ENCODE measurements around the gene STIM2. TPM values are rescaled to one million over a fixed set of nuclear protein-coding genes. Genes with fewer than 3 reads are reported as not detected.
"Not testable (repeated sequence)": the region's sequence is repeated elsewhere in the genome, so short reads cannot be mapped to it uniquely, and the experiment has no call there.

Gene STIM2
- total RNA-seq (2021; ENCODE audit: unreplicated experiment) (23.9 TPM), Bru-seq, nascent RNA (percentile 71 among the genes with signal in this experiment), BruChase-seq, experiment 1, labeled RNA remaining after a 2-hour chase (percentile 59 among the genes with signal in this experiment), BruChase-seq, experiment 2, labeled RNA remaining after a 6-hour chase (percentile 58 among the genes with signal in this experiment)
- polyA plus RNA-seq (2012; ENCODE audit: insufficient read length), result 18.4 TPM
- long read RNA-seq, full-length matches to known transcripts, result 8 of 28 reads
- long read RNA-seq, partial matches to known transcripts, result 8 of 28 reads
- long read RNA-seq, other reads (novel, unspliced or antisense), result 12 of 28 reads

DNA sequence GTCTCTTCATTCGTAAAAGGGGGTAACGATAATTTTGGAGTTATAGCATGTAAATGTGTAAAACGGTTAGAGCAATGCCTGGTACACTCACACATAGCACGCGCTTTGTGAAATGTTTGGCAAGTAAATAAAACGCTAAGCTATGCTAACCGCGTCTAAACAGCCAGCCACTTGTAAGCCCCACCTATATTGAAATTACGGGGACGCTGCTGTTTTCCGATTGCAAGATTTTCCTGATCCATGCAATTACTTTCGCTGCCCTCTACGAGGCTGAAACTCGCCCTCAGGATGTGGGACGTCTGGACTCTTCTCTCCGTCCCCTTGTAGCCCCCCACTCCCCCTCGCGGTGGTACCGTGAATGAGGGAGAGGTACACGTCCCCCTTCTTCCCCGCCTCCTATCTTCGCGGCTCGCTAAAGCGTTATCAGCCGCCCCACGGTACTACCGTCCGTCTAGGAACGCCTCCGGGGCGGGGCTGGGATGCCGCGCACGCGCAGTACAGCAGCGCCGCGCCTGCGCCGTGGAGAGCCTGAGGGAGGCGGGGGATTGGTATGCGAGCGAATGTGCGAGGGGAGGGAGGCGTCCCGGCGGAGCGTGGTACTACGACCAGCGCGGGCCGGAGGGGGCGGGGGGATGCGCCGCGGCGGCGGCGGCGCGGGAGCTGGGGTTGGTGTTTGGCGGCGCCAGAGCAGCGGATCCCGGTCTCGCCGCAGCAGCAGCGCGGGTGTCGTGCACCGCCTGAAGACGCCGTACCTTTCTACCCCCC, at the start of gene STIM2:
Gene STIM2, plus strand, starts transcription at position 685 of the 765 bp plus-strand sequence.
- TF ChIP-seq, protein P1, sequence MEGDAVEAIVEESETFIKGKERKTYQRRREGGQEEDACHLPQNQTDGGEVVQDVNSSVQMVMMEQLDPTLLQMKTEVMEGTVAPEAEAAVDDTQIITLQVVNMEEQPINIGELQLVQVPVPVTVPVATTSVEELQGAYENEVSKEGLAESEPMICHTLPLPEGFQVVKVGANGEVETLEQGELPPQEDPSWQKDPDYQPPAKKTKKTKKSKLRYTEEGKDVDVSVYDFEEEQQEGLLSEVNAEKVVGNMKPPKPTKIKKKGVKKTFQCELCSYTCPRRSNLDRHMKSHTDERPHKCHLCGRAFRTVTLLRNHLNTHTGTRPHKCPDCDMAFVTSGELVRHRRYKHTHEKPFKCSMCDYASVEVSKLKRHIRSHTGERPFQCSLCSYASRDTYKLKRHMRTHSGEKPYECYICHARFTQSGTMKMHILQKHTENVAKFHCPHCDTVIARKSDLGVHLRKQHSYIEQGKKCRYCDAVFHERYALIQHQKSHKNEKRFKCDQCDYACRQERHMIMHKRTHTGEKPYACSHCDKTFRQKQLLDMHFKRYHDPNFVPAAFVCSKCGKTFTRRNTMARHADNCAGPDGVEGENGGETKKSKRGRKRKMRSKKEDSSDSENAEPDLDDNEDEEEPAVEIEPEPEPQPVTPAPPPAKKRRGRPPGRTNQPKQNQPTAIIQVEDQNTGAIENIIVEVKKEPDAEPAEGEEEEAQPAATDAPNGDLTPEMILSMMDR (IDR thresholded peaks at IDR 0.05), result peak; percentile 31; the same call in 1 of the 2 replicates
- peak; percentile 90 for TF ChIP-seq POLR2AphosphoS5 (IDR thresholded peaks at IDR 0.05; ENCODE audit: low read depth, low read length)
- no peak for TF ChIP-seq TCF7L2 (IDR thresholded peaks at IDR 0.05; ENCODE audit: low read depth, low read length)
- TF ChIP-seq SIN3A (IDR thresholded peaks at IDR 0.05; ENCODE audit: borderline replicate concordance, insufficient read depth, low read depth, low read length), result 0 out of 2 replicates have a peak, but pooled peaks have one; percentile 38
- in situ Hi-C loops (cut with HindIII; ENCODE audit: low pct_unique_long_range_greater_than_20kb, low sequenced_read_pairs), result no loop called here
- no peaks in the 10 kb centered on the region; the same call in 1 of the 2 replicates for H3K27me3 ChIP-seq (ENCODE audit: control insufficient read depth, insufficient read depth, low read length)

DNA sequence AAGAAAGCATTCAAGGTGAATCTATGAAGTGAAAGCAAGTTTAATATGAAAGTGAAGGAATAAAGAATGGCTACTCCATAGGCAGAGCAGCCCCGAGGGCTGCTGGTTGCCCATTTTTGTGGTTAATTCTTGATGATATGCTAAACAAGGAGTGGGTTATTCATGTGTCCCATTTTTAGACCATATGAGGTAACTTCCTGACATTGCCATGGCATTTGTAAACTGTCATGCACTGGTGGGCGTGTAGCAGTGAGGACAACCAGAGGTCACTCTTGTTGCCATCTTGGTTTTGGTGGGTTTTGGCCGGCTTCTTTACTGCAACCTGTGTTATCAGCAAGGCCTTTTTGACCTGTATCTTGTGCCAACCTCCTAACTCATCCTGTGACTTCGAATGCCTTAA, 49.1 kb upstream of the STIM2 start:
- DNase-seq (ENCODE audit: low read depth, low spot score); H3K4me1 ChIP-seq (ENCODE audit: control insufficient read depth, insufficient read depth, low read length); POLR2A ChIA-PET; H3K36me3 ChIP-seq (ENCODE audit: control insufficient read depth, insufficient read depth, low read length); BruUV-seq (replicated peaks); H3K9me3 ChIP-seq (ENCODE audit: control insufficient read depth, insufficient read depth, low read depth, low read length); in situ Hi-C loops (cut with HindIII; ENCODE audit: low pct_unique_long_range_greater_than_20kb, low sequenced_read_pairs); intact Hi-C loops (cut with micrococcal nuclease; ENCODE audit: unreplicated experiment); CTCF ChIA-PET; H3K27ac ChIP-seq (ENCODE audit: low read length); H3K27me3 ChIP-seq (ENCODE audit: control insufficient read depth, insufficient read depth, low read length); H3K4me3 ChIP-seq (ENCODE audit: low read depth in 2 of 2, low read length in 2 of 2); ATAC-seq: not testable (repeated sequence)

More for the DNA sequence above, at the start of gene STIM2:
- DNase-seq (ENCODE audit: low read depth, low spot score), result peak; percentile 71
- CTCF ChIA-PET, result interaction anchor here (0.6 kb wide), 1 partner anchor 21 kb away, joined by 4 read pairs; no protein-coding TSS in a partner anchor
- H3K36me3 ChIP-seq (ENCODE audit: control insufficient read depth, insufficient read depth, low read length), result peaks cover 4% of the 10 kb centered on the region; the same call in 1 of the 2 replicates
- intact Hi-C loops (cut with micrococcal nuclease; ENCODE audit: unreplicated experiment), result loop anchor here (5.0 kb wide), 1 partner anchor 152 kb away; no protein-coding TSS in a partner anchor
- H3K4me3 ChIP-seq (ENCODE audit: low read depth in 2 of 2, low read length in 2 of 2), result peak within 1 kb of the TSS; percentile 78 to 90
- ATAC-seq, result peak; percentile 90
- peak within 1 kb of the TSS; percentile 89 for H3K27ac ChIP-seq (ENCODE audit: low read length)
- no TSS peak for BruUV-seq (replicated peaks)
- no peaks in the 10 kb centered on the region for H3K9me3 ChIP-seq (ENCODE audit: control insufficient read depth, insufficient read depth, low read depth, low read length)
- POLR2A ChIA-PET, result interaction anchor here (0.6 to 0.7 kb wide), 2 partner anchors 71 to 413 kb away, joined by 3 to 6 read pairs; no protein-coding TSS in a partner anchor
- H3K4me1 ChIP-seq (ENCODE audit: control insufficient read depth, insufficient read depth, low read length), result peaks cover 18% of the 10 kb centered on the region

DNA sequence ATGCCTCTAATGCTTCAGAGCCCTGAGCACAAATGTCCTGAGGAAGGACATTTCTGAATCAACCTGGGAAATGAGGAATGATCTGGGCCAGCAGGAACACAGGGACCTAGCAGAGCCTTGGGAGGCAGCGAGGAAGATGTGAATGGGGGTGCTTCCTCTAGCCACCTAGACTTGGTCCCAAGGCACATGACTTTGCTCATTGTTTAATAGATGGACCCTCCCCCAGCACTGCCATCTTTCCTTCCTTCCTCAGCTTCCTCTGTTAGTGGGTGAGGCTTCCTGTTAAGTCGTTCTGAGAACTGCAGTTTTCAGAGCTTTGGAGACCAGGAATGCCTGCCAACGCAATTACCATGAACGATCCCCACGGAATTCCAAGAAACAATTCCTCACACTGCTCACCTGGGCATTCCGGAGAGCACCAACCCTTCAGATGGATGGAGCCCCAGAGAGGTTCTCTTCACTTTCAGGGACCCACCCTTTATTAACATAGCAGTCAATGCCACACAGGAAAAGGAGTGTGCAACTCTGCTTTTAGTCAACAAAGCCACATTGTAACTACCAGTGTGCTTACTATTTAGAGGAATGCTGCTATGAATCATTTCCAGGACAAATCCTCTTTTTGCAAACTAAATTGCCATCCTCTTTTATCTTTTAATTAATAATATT, 48.5 kb upstream of the STIM2 start:
- POLR2A ChIA-PET, result no interaction called here

More for the DNA sequence above, 48.5 kb upstream of the STIM2 start:
- CTCF ChIA-PET, result no interaction called here
- in situ Hi-C loops (cut with HindIII; ENCODE audit: low pct_unique_long_range_greater_than_20kb, low sequenced_read_pairs) (no loop called here), intact Hi-C loops (cut with micrococcal nuclease; ENCODE audit: unreplicated experiment) (no loop called here)
- no peak overlapping the region for H3K27ac ChIP-seq (ENCODE audit: low read length)
- no peaks in the 10 kb centered on the region for H3K4me1 ChIP-seq (ENCODE audit: control insufficient read depth, insufficient read depth, low read length)
- no peak for ATAC-seq
- no peak for DNase-seq (ENCODE audit: low read depth, low spot score)
- H3K4me3 ChIP-seq (ENCODE audit: low read depth in 2 of 2, low read length in 2 of 2), result no peak overlapping the region
- TF ChIP-seq TCF7L2 (IDR thresholded peaks at IDR 0.05; ENCODE audit: low read depth, low read length), result no peak
- TF ChIP-seq, protein P2, sequence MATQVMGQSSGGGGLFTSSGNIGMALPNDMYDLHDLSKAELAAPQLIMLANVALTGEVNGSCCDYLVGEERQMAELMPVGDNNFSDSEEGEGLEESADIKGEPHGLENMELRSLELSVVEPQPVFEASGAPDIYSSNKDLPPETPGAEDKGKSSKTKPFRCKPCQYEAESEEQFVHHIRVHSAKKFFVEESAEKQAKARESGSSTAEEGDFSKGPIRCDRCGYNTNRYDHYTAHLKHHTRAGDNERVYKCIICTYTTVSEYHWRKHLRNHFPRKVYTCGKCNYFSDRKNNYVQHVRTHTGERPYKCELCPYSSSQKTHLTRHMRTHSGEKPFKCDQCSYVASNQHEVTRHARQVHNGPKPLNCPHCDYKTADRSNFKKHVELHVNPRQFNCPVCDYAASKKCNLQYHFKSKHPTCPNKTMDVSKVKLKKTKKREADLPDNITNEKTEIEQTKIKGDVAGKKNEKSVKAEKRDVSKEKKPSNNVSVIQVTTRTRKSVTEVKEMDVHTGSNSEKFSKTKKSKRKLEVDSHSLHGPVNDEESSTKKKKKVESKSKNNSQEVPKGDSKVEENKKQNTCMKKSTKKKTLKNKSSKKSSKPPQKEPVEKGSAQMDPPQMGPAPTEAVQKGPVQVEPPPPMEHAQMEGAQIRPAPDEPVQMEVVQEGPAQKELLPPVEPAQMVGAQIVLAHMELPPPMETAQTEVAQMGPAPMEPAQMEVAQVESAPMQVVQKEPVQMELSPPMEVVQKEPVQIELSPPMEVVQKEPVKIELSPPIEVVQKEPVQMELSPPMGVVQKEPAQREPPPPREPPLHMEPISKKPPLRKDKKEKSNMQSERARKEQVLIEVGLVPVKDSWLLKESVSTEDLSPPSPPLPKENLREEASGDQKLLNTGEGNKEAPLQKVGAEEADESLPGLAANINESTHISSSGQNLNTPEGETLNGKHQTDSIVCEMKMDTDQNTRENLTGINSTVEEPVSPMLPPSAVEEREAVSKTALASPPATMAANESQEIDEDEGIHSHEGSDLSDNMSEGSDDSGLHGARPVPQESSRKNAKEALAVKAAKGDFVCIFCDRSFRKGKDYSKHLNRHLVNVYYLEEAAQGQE (IDR thresholded peaks at IDR 0.05; ENCODE audit: insufficient read depth in 1 of 2, low read depth in 2 of 2, low read length in 1 of 2), result no peak
- TF ChIP-seq, protein P1 (IDR thresholded peaks at IDR 0.05), result no peak
- no peak for TF ChIP-seq POLR2AphosphoS5 (IDR thresholded peaks at IDR 0.05; ENCODE audit: low read depth, low read length)
- TF ChIP-seq SIN3A (IDR thresholded peaks at IDR 0.05; ENCODE audit: borderline replicate concordance, insufficient read depth, low read depth, low read length), result no peak
- H3K9me3 ChIP-seq (ENCODE audit: control insufficient read depth, insufficient read depth, low read depth, low read length), result no peaks in the 10 kb centered on the region
- no TSS peak for BruUV-seq (replicated peaks)
- H3K27me3 ChIP-seq (ENCODE audit: control insufficient read depth, insufficient read depth, low read length), result no peaks in the 10 kb centered on the region
- H3K36me3 ChIP-seq (ENCODE audit: control insufficient read depth, insufficient read depth, low read length), result no peaks in the 10 kb centered on the region

All from Panc1 (cell line).